ENCODE measurements around the gene PELI1. TPM values are rescaled to one million over a fixed set of nuclear protein-coding genes. Genes with fewer than 3 reads are reported as not detected.

Gene PELI1
- total and polyA plus RNA-seq, 11 donors = 4.2 to 14.6 (median 7.3) TPM

GRCh38 chr2:64135421-64135820 is 8.8 kb downstream of the PELI1 start:
- H3K4me1 ChIP-seq = peaks cover 0 to 82% (median 22%) of the 10 kb centered on the region in 12 donors
- intact Hi-C loops (cut with DNase I) = loop anchor here in 2 of 10 donors (2.0 to 5.0 kb wide), 2 partner anchors 39 to 78 kb away; no protein-coding TSS in a partner anchor
- no peaks in the 10 kb centered on the region for H3K9me3 ChIP-seq
- WGBS, 4 donors = 70 to 90% (median 72%) methylated on average over 1 of the region's 1 CpG
- H3K4me3 ChIP-seq = no peak overlapping the region
- H3K27me3 ChIP-seq = no peaks in the 10 kb centered on the region
- TF ChIP-seq POLR2A (IDR thresholded peaks at IDR 0.05) (no peak), CTCF (IDR thresholded peaks at IDR 0.05) (no peak)
- no peak for DNase-seq
- no peak overlapping the region for H3K27ac ChIP-seq
- H3K36me3 ChIP-seq = no peaks in the 10 kb centered on the region
- ATAC-seq = no peak

GRCh38 chr2:64134813-64135212 is 9.4 kb downstream of the PELI1 start:
- no peaks in the 10 kb centered on the region for H3K36me3 ChIP-seq
- no peaks in the 10 kb centered on the region for H3K27me3 ChIP-seq
- TF ChIP-seq POLR2A (IDR thresholded peaks at IDR 0.05) (no peak), CTCF (IDR thresholded peaks at IDR 0.05) (no peak)
- DNase-seq (no peak), ATAC-seq (no peak)
- no peak overlapping the region for H3K27ac ChIP-seq
- intact Hi-C loops (cut with DNase I) = loop anchor here in 2 of 10 donors (2.0 to 5.0 kb wide), 2 partner anchors 38 to 78 kb away; no protein-coding TSS in a partner anchor
- peaks cover 0 to 82% (median 20%) of the 10 kb centered on the region in 12 donors for H3K4me1 ChIP-seq
- no peak overlapping the region for H3K4me3 ChIP-seq
- no peaks in the 10 kb centered on the region for H3K9me3 ChIP-seq

GRCh38 chr2:64133828-64134227 is 10.4 kb downstream of the PELI1 start:
- Histone ChIP-seq H3K27ac (peak overlapping the region in 1 of 12 donors; percentile 3), H3K4me1 (peaks cover 0 to 81% (median 18%) of the 10 kb centered on the region in 12 donors), H3K27me3 (no peaks in the 10 kb centered on the region), H3K4me3 (no peak overlapping the region), H3K36me3 (no peaks in the 10 kb centered on the region), H3K9me3 (no peaks in the 10 kb centered on the region)
- intact Hi-C loops (cut with DNase I) = loop anchor here in 1 of 10 donors (2.0 kb wide), 1 partner anchor 37 kb away; no protein-coding TSS in a partner anchor
- TF ChIP-seq CTCF (IDR thresholded peaks at IDR 0.05) (no peak), POLR2A (IDR thresholded peaks at IDR 0.05) (no peak)
- ATAC-seq = no peak
- no peak for DNase-seq

GRCh38 chr2:64133354-64133753 is 10.9 kb downstream of the PELI1 start:
- 88 to 94% (median 90%) methylated on average over 1 of the region's 1 CpG for WGBS, 4 donors
- ATAC-seq (no peak), DNase-seq (no peak)
- Histone ChIP-seq H3K4me3 (no peak overlapping the region), H3K4me1 (peaks cover 0 to 81% (median 18%) of the 10 kb centered on the region in 12 donors), H3K9me3 (no peaks in the 10 kb centered on the region), H3K27ac (no peak overlapping the region), H3K36me3 (no peaks in the 10 kb centered on the region), H3K27me3 (no peaks in the 10 kb centered on the region)
- intact Hi-C loops (cut with DNase I) = no loop called here
- TF ChIP-seq POLR2A (IDR thresholded peaks at IDR 0.05) (no peak), CTCF (IDR thresholded peaks at IDR 0.05) (no peak)
